Measurements from ENCODE around the gene TLK2.
A peak's percentile ranks its signal among the peaks of the same experiment; 100 is the strongest.

The TLK2 gene

GRCh38 chr17:62631086-62631935 lies 152.7 kb downstream of the TLK2 start:
- no peak for DNase-seq

- no peak for DNase-seq
These were observed 153.6 kb downstream of the TLK2 start for GRCh38 chr17:62631936-62632924.

GRCh38 chr17:62637809-62638208 lies 159.2 kb downstream of the TLK2 start:
- DNase-seq, result no peak

- no peak for DNase-seq
These were observed 162.5 kb downstream of the TLK2 start for GRCh38 chr17:62641153-62641552.

- no peak for DNase-seq
These were observed 163.3 kb downstream of the TLK2 start for GRCh38 chr17:62641951-62642350.

GRCh38 chr17:62643496-62643895 lies 164.9 kb downstream of the TLK2 start:
- no peak for DNase-seq

GRCh38 chr17:62644487-62645173 lies 166.0 kb downstream of the TLK2 start:
- DNase-seq, result peak; percentile 62

- no peak for DNase-seq
These were observed 169.8 kb downstream of the TLK2 start for GRCh38 chr17:62648251-62648955.

GRCh38 chr17:62648956-62649294 lies 170.3 kb downstream of the TLK2 start:
- no peak for DNase-seq

GRCh38 chr17:62649570-62649969 lies 170.9 kb downstream of the TLK2 start:
- no peak for DNase-seq

GRCh38 chr17:62650587-62650986 lies 172.0 kb downstream of the TLK2 start:
- DNase-seq, result no peak

- no peak for DNase-seq
These were observed 173.8 kb downstream of the TLK2 start for GRCh38 chr17:62652251-62653001.

- DNase-seq, result peak; percentile 60
These were observed 174.6 kb downstream of the TLK2 start for GRCh38 chr17:62653002-62653825.

- DNase-seq, result no peak
These were observed 175.5 kb downstream of the TLK2 start for GRCh38 chr17:62653826-62654761.

GRCh38 chr17:62655656-62656055 lies 177.0 kb downstream of the TLK2 start:
- no peak for DNase-seq

- DNase-seq, result no peak
These were observed 177.8 kb downstream of the TLK2 start for GRCh38 chr17:62656446-62656845.

GRCh38 chr17:62657145-62657665 lies 178.6 kb downstream of the TLK2 start:
- no peak for DNase-seq

- no peak for DNase-seq
These were observed 179.1 kb downstream of the TLK2 start for GRCh38 chr17:62657690-62658089.
